ENCODE results near the gene FHOD3.

Gene FHOD3

DNA sequence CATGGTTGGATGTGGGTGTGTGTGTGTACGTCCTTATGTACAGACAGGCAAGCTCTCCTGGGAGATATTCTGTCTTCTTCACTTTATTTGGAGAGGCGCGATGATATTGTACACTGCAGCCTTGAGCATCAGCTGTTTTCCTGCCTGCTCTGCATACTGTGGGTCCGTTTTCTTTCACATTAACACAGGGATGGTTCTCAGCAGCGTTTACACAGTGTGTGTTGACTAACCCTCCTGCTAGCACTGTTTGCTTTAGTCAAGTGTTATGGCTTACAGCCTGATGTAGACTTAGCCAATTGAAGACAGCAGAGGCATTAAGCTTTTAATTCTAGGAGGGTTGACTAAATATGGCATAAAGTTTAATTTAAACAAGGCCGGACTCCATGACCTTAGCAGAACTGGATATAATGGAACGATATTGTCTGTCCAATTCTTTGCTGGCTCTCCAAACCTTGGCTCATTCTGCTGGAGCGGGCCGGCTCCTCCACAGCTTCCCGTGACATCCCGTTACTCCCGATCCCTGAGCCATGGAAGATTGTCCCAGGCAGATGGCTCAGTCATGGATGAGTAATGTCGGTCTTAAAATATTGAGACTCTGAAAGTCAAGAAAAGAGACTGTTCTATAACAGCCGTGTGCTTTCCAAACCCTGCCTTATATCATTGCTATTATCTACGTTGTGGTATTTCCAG, 396.6 kb downstream of the FHOD3 start:
- FAIRE-seq = peak; percentile 91
- DNase-seq (ENCODE audit: insufficient read length, low spot score) = no peak

DNA sequence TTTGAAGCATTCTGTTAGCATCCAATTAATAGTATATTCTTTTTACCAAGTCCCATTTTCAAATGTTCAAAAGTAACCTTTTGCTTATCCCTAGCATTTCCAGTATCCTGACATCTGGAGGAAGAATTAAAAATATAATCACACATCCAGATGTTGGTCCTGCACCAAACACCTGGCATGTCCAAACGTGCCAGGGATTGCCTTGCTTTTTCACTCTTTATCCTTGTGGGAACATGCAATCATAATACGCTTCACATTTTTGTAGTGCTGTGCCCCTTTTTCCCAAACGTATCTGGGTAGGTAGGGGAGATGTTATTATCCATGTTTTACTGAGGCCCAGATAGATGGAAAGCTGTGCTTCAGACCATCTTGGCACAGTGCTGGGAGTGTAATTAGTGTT, 398.3 kb downstream of the FHOD3 start:
- DNase-seq (ENCODE audit: insufficient read length, low spot score) (no peak), FAIRE-seq (no peak)
- TF ChIP-seq, protein P1, sequence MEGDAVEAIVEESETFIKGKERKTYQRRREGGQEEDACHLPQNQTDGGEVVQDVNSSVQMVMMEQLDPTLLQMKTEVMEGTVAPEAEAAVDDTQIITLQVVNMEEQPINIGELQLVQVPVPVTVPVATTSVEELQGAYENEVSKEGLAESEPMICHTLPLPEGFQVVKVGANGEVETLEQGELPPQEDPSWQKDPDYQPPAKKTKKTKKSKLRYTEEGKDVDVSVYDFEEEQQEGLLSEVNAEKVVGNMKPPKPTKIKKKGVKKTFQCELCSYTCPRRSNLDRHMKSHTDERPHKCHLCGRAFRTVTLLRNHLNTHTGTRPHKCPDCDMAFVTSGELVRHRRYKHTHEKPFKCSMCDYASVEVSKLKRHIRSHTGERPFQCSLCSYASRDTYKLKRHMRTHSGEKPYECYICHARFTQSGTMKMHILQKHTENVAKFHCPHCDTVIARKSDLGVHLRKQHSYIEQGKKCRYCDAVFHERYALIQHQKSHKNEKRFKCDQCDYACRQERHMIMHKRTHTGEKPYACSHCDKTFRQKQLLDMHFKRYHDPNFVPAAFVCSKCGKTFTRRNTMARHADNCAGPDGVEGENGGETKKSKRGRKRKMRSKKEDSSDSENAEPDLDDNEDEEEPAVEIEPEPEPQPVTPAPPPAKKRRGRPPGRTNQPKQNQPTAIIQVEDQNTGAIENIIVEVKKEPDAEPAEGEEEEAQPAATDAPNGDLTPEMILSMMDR (IDR thresholded peaks at IDR 0.05; ENCODE audit: insufficient read depth, missing control alignments) = no peak

More for the DNA sequence above, 396.6 kb downstream of the FHOD3 start:
- TF ChIP-seq, protein P1 (IDR thresholded peaks at IDR 0.05; ENCODE audit: insufficient read depth, missing control alignments) = no peak

DNA sequence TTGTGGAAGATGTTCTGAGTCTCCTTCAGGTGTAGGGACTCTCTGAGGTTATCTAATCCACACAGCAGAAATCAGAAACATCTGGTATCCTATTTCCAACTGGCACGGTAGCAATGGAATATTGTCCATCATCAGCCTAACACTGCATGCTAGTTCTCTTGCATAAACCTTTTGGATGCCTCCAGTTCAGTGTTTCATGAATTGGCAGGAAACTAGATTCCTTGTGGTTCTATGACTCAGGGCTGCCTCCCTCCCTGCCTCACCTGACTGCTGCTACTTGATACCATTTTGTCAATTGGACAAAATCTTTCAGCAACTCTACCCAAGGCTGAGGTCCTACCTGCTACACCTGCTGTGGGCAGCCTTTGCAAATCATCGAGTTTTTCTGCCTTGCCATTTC, 400.4 kb downstream of the FHOD3 start:
- no peak for DNase-seq (ENCODE audit: insufficient read length, low spot score)
- FAIRE-seq = no peak
- TF ChIP-seq, protein P1 (IDR thresholded peaks at IDR 0.05; ENCODE audit: insufficient read depth, missing control alignments) = no peak

DNA sequence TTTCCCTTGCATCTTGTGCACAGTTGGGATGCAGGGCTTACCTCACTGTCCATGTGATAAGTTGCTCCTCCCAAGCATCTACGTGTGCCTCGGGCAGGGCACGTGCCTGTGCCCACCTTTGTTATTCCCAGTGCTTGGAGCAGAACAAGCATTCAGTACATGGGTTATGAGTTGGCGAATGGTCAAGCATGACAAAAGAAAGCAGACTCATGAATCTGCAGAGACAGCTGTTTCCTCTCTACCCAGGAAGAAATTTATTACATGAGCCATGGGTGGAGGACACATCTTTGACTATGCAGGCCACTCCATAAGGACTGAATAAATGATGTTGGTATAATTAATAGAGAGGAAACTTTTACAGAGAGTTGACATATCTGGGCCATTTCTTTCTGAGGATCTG, 403.4 kb downstream of the FHOD3 start:
- TF ChIP-seq, protein P1 (IDR thresholded peaks at IDR 0.05; ENCODE audit: insufficient read depth, missing control alignments) = no peak
- FAIRE-seq = no peak
- no peak for DNase-seq (ENCODE audit: insufficient read length, low spot score)

DNA sequence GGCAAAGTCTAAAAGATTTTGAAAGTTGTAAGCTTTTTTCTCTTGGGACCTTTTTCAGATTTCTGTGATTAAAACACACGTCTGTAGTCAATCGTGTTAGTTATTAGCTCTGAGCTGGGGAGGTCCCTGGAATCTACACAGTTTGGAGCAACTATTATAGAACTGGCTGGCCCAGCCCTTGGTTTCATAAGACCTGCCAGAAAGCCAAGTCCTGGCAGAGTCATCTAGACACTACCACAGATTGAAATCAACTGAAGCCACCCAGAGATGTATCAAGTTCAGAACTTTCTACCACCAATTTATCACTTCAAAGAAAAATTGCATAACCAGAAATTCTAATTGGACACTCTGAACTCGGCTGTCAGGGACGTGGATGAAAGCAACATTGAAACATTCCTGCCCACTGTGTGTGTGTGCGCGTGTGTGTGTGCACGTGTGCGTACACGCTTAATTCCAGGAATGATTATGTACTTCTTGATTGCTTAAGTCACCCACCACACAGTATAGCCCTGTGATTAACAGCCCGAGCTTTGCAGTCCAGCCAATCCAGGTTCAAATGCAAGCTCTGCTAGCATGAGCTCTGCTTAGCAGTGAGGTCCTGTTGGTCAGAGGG, 405.0 kb downstream of the FHOD3 start:
- DNase-seq (ENCODE audit: insufficient read length, low spot score) (no peak), FAIRE-seq (no peak)
- TF ChIP-seq, protein P1 (IDR thresholded peaks at IDR 0.05; ENCODE audit: insufficient read depth, missing control alignments) = no peak

DNA sequence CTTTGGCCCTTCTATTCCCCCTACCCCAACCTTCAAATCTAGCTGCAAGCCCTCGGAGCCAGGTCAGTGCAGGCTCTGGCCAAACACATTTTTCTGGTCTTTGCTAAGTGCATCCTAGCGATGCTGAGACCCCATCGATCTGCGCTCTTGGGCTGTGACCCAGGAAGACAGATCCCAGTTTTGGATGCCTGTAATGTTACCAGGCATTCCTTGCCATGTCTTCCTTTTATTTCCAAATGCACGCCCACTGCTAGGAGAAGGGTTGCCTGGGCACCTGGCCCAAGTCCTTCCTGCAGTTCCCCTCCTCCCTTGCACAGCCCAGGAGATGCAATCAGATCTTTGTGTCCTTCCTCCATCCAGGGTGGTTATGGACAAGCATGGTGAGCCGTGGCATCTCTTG, 406.6 kb downstream of the FHOD3 start:
- TF ChIP-seq, protein P1 (IDR thresholded peaks at IDR 0.05; ENCODE audit: insufficient read depth, missing control alignments) = no peak
- DNase-seq (ENCODE audit: insufficient read length, low spot score) (no peak), FAIRE-seq (no peak)
